Stimulated activated naive CD8-positive, alpha-beta T cell treated with anti-CD3 and anti-CD28 coated beads, Interleukin-15, Interleukin-2, amounts not matched to agents 100 ng/mL and 50 ng/mL, for 24 hours (primary cell): Measurements from ENCODE around the gene PIK3R6.
"Not testable (repeated sequence)": the region's sequence is repeated elsewhere in the genome, so short reads cannot be mapped to it uniquely, and the experiment has no call there.

Experiments
- H3K27ac Mint-ChIP-seq: one replicate; pipeline ENCODE4 v1.8.0; 2021; ENCODE audit warnings: mild to moderate bottlenecking, mixed read lengths
- H3K27me3 Mint-ChIP-seq: one replicate; pipeline ENCODE4 v1.8.0; 2021; ENCODE audit warnings: mixed read lengths
- H3K36me3 Mint-ChIP-seq: one replicate; pipeline ENCODE4 v1.8.0; 2021; ENCODE audit warnings: low read depth, mixed read lengths
- H3K4me1 Mint-ChIP-seq: one replicate; pipeline ENCODE4 v1.8.0; 2021; ENCODE audit warnings: low read depth, mixed read lengths
- H3K4me3 Mint-ChIP-seq: one replicate; pipeline ENCODE4 v1.8.0; 2021; ENCODE audit warnings: mild to moderate bottlenecking, mixed read lengths
- H3K9me3 Mint-ChIP-seq: one replicate; pipeline ENCODE4 v1.8.0; 2021; ENCODE audit warnings: mixed read lengths

PIK3R6 gene

GRCh38 chr17:8856205-8856603, 11.3 kb downstream of the PIK3R6 start:
- H3K27me3 Mint-ChIP-seq, H3K4me3 Mint-ChIP-seq, H3K36me3 Mint-ChIP-seq, H3K9me3 Mint-ChIP-seq, H3K27ac Mint-ChIP-seq: not testable (repeated sequence)
- H3K4me1 Mint-ChIP-seq: peaks cover 33% of the 10 kb centered on the region

GRCh38 chr17:8855477-8856204, 11.8 kb downstream of the PIK3R6 start:
- H3K9me3 Mint-ChIP-seq: no peaks in the 10 kb centered on the region
- H3K27ac Mint-ChIP-seq: no peak overlapping the region
- no peak overlapping the region for H3K4me3 Mint-ChIP-seq
- no peaks in the 10 kb centered on the region for H3K27me3 Mint-ChIP-seq
- no peaks in the 10 kb centered on the region for H3K36me3 Mint-ChIP-seq
- H3K4me1 Mint-ChIP-seq: peaks cover 33% of the 10 kb centered on the region

GRCh38 chr17:8851600-8851999, 15.9 kb downstream of the PIK3R6 start:
- no peaks in the 10 kb centered on the region for H3K27me3 Mint-ChIP-seq
- no peaks in the 10 kb centered on the region for H3K4me1 Mint-ChIP-seq
- H3K27ac Mint-ChIP-seq: no peak overlapping the region
- H3K36me3 Mint-ChIP-seq: no peaks in the 10 kb centered on the region
- H3K9me3 Mint-ChIP-seq: no peaks in the 10 kb centered on the region
- no peak overlapping the region for H3K4me3 Mint-ChIP-seq

DNA sequence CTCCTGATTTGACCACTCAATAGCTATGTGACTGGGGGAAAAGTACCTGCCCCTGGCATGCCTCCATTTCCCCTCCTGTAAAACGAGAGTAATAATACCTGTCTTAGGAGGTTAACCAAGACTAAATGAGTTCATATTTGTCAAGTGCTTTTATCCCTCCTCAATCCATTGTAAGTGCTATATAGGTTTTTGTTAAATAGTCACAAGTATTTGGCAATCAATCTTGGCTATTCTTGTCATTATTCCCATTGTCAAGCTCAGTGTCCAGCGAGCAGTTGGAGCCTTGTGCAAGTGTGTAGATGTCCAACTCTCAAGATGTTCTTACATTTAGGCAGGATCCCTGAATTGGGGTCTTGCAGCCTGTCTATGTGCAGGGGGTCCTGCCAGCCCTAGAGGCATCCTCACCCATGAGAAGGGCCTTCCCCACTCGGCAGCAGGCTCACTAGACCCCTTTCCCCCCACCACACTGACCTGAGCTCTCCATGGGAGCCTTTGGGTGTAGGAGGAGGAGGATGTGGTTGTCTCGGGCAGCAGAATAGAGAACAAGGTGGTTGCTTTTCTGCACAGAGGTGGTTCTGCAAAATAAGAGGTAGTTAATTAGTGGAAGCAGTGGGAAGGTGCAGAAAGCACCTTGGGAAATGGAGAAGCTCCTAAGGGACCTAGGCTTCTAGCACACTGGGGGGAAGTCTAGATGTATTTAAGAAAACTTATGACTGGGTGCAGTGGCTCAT, 18.0 kb downstream of the PIK3R6 start:
- Mint-ChIP-seq H3K9me3 (no peaks in the 10 kb centered on the region), H3K4me1 (no peaks in the 10 kb centered on the region), H3K27ac (no peak overlapping the region), H3K36me3 (no peaks in the 10 kb centered on the region), H3K27me3 (no peaks in the 10 kb centered on the region), H3K4me3 (no peak overlapping the region)

GRCh38 chr17:8847891-8848290, 19.6 kb downstream of the PIK3R6 start:
- H3K27ac Mint-ChIP-seq: no peak overlapping the region
- H3K4me3 Mint-ChIP-seq: no peak overlapping the region
- H3K4me1 Mint-ChIP-seq: peaks cover 4% of the 10 kb centered on the region
- H3K27me3 Mint-ChIP-seq: no peaks in the 10 kb centered on the region
- H3K36me3 Mint-ChIP-seq: no peaks in the 10 kb centered on the region
- no peaks in the 10 kb centered on the region for H3K9me3 Mint-ChIP-seq

DNA sequence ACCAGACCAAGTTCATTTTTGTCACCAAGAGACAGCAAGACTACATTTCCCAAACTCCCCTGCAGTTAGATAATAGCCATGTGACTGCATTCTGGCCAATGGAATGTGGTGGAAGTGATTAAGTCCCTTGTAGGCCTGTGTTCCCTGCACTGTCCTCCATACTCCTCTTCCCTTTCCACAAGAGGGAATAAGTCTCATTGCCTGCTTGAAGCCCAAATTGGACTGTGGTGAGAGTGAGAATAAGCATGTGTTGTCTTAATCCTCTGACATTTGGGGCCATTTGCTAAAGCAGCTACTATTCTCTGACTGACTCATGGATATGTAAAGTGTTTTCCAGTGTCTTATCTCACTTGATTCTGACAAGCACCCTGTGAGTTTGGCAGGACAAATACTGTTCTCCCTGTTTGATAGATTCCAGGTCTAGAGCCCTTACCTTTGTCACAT, 20.7 kb downstream of the PIK3R6 start:
- Mint-ChIP-seq H3K27me3 (no peaks in the 10 kb centered on the region), H3K27ac (no peak overlapping the region)

DNA sequence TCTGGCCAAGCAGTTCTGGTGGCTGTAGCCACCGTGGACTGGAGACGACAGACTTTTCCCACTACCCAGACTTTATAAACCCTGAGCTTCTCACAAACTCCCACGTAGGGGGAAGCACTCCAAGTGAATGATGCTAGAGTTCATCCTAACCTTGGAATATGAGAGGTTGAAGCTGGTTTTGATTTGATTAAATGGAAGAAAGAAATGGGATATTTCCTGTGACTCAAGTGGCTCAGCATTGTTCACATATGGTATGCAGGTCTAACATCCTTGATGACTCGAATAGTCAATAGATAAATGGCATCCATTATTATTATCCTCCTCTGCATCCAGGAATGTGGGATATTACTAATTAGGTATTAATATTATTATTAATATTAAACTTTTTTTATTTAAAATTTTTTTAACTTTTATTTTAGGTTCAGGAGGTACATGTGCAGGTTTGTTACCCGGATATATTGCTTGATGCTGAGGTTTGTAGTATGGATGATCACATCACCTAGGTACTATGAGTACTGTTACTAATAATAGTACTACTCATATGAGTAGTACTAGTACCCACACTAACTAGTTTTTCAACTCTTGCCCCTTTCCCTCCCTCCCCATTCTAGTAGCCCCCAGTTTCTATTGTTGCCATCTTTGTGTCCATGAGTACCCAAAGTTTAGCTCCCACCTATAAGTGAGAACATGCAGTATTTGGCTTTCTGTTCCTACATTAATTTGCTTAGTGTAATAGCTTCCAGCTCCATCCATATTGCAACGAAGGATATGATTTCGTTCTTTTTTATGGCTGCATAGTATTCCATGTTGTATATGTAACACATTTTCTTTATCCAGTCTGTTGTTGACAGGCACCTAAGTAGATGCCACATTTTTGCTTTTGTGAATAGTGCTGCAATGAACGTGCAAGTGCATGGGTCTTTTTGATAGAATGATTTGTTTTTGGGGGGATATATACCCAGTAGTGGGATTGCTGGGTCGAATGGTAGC, 22.9 kb downstream of the PIK3R6 start:
- no peaks in the 10 kb centered on the region for H3K9me3 Mint-ChIP-seq
- no peak overlapping the region for H3K27ac Mint-ChIP-seq
- H3K36me3 Mint-ChIP-seq: no peaks in the 10 kb centered on the region
- no peak overlapping the region for H3K4me3 Mint-ChIP-seq
- H3K27me3 Mint-ChIP-seq: no peaks in the 10 kb centered on the region
- H3K4me1 Mint-ChIP-seq: peaks cover 4% of the 10 kb centered on the region

More for the DNA sequence above, 20.7 kb downstream of the PIK3R6 start:
- Mint-ChIP-seq H3K9me3 (no peaks in the 10 kb centered on the region), H3K4me3 (no peak overlapping the region), H3K36me3 (no peaks in the 10 kb centered on the region), H3K4me1 (peaks cover 4% of the 10 kb centered on the region)

GRCh38 chr17:8843344-8843743, 24.1 kb downstream of the PIK3R6 start:
- H3K4me1 Mint-ChIP-seq: peaks cover 4% of the 10 kb centered on the region
- H3K4me3 Mint-ChIP-seq: no peak overlapping the region
- H3K9me3 Mint-ChIP-seq: no peaks in the 10 kb centered on the region
- H3K27me3 Mint-ChIP-seq: no peaks in the 10 kb centered on the region
- H3K27ac Mint-ChIP-seq: no peak overlapping the region
- H3K36me3 Mint-ChIP-seq: no peaks in the 10 kb centered on the region

DNA sequence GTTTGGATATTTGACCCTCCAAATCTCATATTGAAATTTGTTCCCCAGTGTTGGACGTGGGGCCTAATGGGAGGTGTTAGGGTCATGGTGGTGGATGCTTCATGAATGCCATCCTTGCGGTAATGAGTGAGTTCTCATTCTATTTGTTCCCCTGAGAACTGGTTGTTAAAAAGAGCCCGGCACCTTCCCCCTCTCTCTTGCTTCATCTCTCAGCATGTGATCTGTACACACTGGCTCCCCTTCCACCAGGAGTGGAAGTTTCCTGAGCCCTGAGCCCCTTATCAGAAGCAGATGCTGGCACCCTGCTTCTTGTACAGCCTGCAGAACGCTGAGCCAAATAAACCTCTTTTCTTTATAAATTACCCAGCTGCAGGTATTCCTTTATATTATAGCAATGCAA, 25.6 kb downstream of the PIK3R6 start:
- H3K4me3 Mint-ChIP-seq: no peak overlapping the region
- H3K4me1 Mint-ChIP-seq: peaks cover 4% of the 10 kb centered on the region
- H3K9me3 Mint-ChIP-seq: no peaks in the 10 kb centered on the region
- no peaks in the 10 kb centered on the region for H3K36me3 Mint-ChIP-seq
- no peaks in the 10 kb centered on the region for H3K27me3 Mint-ChIP-seq
- no peak overlapping the region for H3K27ac Mint-ChIP-seq

- H3K4me1 Mint-ChIP-seq: peaks cover 4% of the 10 kb centered on the region
- no peaks in the 10 kb centered on the region for H3K27me3 Mint-ChIP-seq
- no peak overlapping the region for H3K27ac Mint-ChIP-seq
Observed at GRCh38 chr17:8839410-8839935, 28.0 kb downstream of the PIK3R6 start.

DNA sequence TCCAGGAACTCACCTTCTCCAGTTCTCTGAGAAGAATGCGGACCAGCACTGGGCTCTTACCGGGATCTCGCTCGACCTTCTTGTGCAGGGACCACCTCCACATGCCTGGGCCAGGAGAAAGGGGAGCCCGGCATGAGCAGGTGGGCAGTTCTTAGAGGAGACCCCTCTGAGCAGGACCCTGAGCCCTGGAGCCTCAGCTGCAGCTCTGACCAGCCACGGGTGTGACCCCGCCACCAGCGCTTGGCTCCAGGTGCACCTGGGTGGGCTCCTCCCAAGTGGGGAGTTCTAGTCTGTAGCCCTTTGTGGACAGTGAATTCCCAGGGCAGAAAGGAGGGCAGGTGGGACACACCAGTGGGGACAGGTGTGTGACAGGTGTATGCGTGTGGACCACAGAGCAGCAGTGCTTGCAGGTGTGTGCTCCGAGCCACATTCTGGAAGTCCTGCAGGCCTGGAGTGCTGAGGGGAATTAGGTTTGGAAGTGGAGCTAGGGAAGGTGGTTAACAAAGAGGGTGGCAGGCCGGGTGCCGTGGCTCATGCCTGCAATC, 28.9 kb downstream of the PIK3R6 start:
- no peak overlapping the region for H3K27ac Mint-ChIP-seq
- H3K4me1 Mint-ChIP-seq: peaks cover 4% of the 10 kb centered on the region
- H3K36me3 Mint-ChIP-seq: no peaks in the 10 kb centered on the region
- no peaks in the 10 kb centered on the region for H3K27me3 Mint-ChIP-seq
- H3K4me3 Mint-ChIP-seq: no peak overlapping the region
- H3K9me3 Mint-ChIP-seq: no peaks in the 10 kb centered on the region

More at GRCh38 chr17:8839410-8839935, 28.0 kb downstream of the PIK3R6 start:
- H3K36me3 Mint-ChIP-seq: no peaks in the 10 kb centered on the region
- no peaks in the 10 kb centered on the region for H3K9me3 Mint-ChIP-seq
- H3K4me3 Mint-ChIP-seq: no peak overlapping the region

GRCh38 chr17:8837563-8838075, 29.9 kb downstream of the PIK3R6 start:
- no peaks in the 10 kb centered on the region for H3K36me3 Mint-ChIP-seq
- no peaks in the 10 kb centered on the region for H3K27me3 Mint-ChIP-seq
- H3K4me1 Mint-ChIP-seq: no peaks in the 10 kb centered on the region
- H3K27ac Mint-ChIP-seq: no peak overlapping the region
- H3K9me3 Mint-ChIP-seq: no peaks in the 10 kb centered on the region
- H3K4me3 Mint-ChIP-seq: no peak overlapping the region

GRCh38 chr17:8836821-8837562, 30.5 kb downstream of the PIK3R6 start:
- H3K36me3 Mint-ChIP-seq: no peaks in the 10 kb centered on the region
- H3K4me3 Mint-ChIP-seq: no peak overlapping the region
- no peaks in the 10 kb centered on the region for H3K4me1 Mint-ChIP-seq

More at GRCh38 chr17:8836821-8837562, 30.5 kb downstream of the PIK3R6 start:
- H3K9me3 Mint-ChIP-seq: no peaks in the 10 kb centered on the region
- no peak overlapping the region for H3K27ac Mint-ChIP-seq
- no peaks in the 10 kb centered on the region for H3K27me3 Mint-ChIP-seq
